CD4-positive, alpha-beta T cell treated with Interleukin-6 at 100 ng/mL for 8 hours (primary cell): ENCODE measurements around the gene NRCAM.

Experiments
- DNase-seq: peaks from one replicate; pipeline ENCODE4 v3.0.0-alpha.2; 2020; ENCODE audit warnings: mixed read lengths, low spot score

Gene NRCAM

GRCh38 chr7:108424013-108424412, 32.2 kb downstream of the NRCAM start:
- no peak for DNase-seq

GRCh38 chr7:108423089-108423989, 32.9 kb downstream of the NRCAM start:
- no peak for DNase-seq

- DNase-seq, result no peak
Observed at GRCh38 chr7:108421720-108422331, 34.4 kb downstream of the NRCAM start.

GRCh38 chr7:108419961-108420908, 36.0 kb downstream of the NRCAM start:
- DNase-seq, result no peak

GRCh38 chr7:108418946-108419345, 37.3 kb downstream of the NRCAM start:
- DNase-seq, result no peak

GRCh38 chr7:108417926-108418325, 38.3 kb downstream of the NRCAM start:
- DNase-seq, result no peak

GRCh38 chr7:108417144-108417543, 39.1 kb downstream of the NRCAM start:
- DNase-seq, result no peak

- DNase-seq, result no peak
Observed at GRCh38 chr7:108415821-108416536, 40.3 kb downstream of the NRCAM start.

- no peak for DNase-seq
Observed at GRCh38 chr7:108415084-108415483, 41.2 kb downstream of the NRCAM start.

GRCh38 chr7:108413782-108414492, 42.3 kb downstream of the NRCAM start:
- DNase-seq, result no peak

GRCh38 chr7:108413337-108413736, 42.9 kb downstream of the NRCAM start:
- no peak for DNase-seq

GRCh38 chr7:108409146-108409545, 47.1 kb downstream of the NRCAM start:
- DNase-seq, result no peak

GRCh38 chr7:108408296-108408991, 47.8 kb downstream of the NRCAM start:
- no peak for DNase-seq

GRCh38 chr7:108407676-108408075, 48.6 kb downstream of the NRCAM start:
- DNase-seq, result no peak

GRCh38 chr7:108406222-108406890, 49.9 kb downstream of the NRCAM start:
- DNase-seq, result no peak

GRCh38 chr7:108404509-108405420, 51.5 kb downstream of the NRCAM start:
- no peak for DNase-seq

GRCh38 chr7:108403597-108404217, 52.5 kb downstream of the NRCAM start:
- DNase-seq, result no peak

GRCh38 chr7:108402865-108403264, 53.4 kb downstream of the NRCAM start:
- DNase-seq, result no peak
